Esophagus muscularis mucosa (tissue), 2 donors: ENCODE measurements around the gene GSN.

Experiments
- POLR2A ChIP-seq: fragments of 450-650 bp; IDR thresholded peaks from one replicate; pipeline ENCODE4 v1.6.1; 2017; ENCODE audit warnings: antibody characterized with exemption, moderate library complexity, mild to moderate bottlenecking, low read depth
- POLR2AphosphoS5 ChIP-seq, 2 donors: sonication (generic); formaldehyde crosslinking; IDR thresholded peaks; one replicate each; pipeline ENCODE4 v1.6.1; 2017; ENCODE audit warnings: antibody characterized with exemption in 2 of 2

- TF ChIP-seq POLR2A (no peak), POLR2AphosphoS5 (IDR thresholded peaks at IDR 0.05) (no peak)
Measured at GRCh38 chr9:121328476-121328875, 60.5 kb downstream of the GSN start.
